Measurements from ENCODE around the gene ANKRD13D. TPM values are rescaled to one million over a fixed set of nuclear protein-coding genes. Genes with fewer than 3 reads are reported as not detected.

ANKRD13D gene
- total and polyA plus RNA-seq, 2 of the 8 experiments (the other 6 are each of a cell fraction or from before 2014, with no cell fraction given) = 24.9 to 26.5 TPM

GRCh38 chr11:67268962-67269268, 20.2 kb upstream of the ANKRD13D start (continued):
- TF ChIP-seq CBX5 (IDR thresholded peaks at IDR 0.05; ENCODE audit: low read depth, low read length) = no peak
- no peak for TF ChIP-seq KDM1A (IDR thresholded peaks at IDR 0.05; ENCODE audit: borderline replicate concordance, low read length)
